Astrocyte (in vitro differentiated cells and primary cell): ENCODE results near the gene INHBC.
"Not testable (repeated sequence)": the region's sequence is repeated elsewhere in the genome, so short reads cannot be mapped to it uniquely, and the experiment has no call there.

Experiments
- CTCF ChIP-seq: IDR thresholded peaks from 2 replicates; pipeline ENCODE4 v1.5.1; 2011; ENCODE audit warnings: low read depth, mild to moderate bottlenecking, inconsistent platforms, low read length, moderate library complexity; ENCODE audit not compliant: insufficient read depth
- EZH2 ChIP-seq: IDR thresholded peaks from 2 replicates; pipeline ENCODE4 v1.6.1; 2012; ENCODE audit warnings: mild to moderate bottlenecking, low read length, inconsistent platforms; ENCODE audit not compliant: insufficient read depth

GRCh38 chr12:57495051-57495701 lies 60.6 kb downstream of the INHBC start:
- TF ChIP-seq CTCF, EZH2: not testable (repeated sequence)
